ENCODE results near the gene PDIA2.

Gene PDIA2

GRCh38 chr16:280005-280460 is 2.9 kb upstream of the PDIA2 start:
- no peak for DNase-seq (ENCODE audit: low read depth in 2 of 2)

GRCh38 chr16:280552-280951 is 2.4 kb upstream of the PDIA2 start, which contains the start of gene ARHGDIG:
TSS of gene ARHGDIG (plus strand) at chr16:280591. CDS start at chr16:280681, 90 bp downstream.
- DNase-seq (ENCODE audit: low read depth in 2 of 2) = no peak

- no peak for DNase-seq (ENCODE audit: low read depth in 2 of 2)
These were observed 1.8 kb upstream of the PDIA2 start for GRCh38 chr16:280991-281659.

- DNase-seq (ENCODE audit: low read depth in 2 of 2) = no peak
These were observed 1.2 kb upstream of the PDIA2 start for GRCh38 chr16:281660-282255.

- DNase-seq (ENCODE audit: low read depth in 2 of 2) = no peak
These were observed 473 bp upstream of the PDIA2 start for GRCh38 chr16:282491-282890.

- no peak for DNase-seq (ENCODE audit: low read depth in 2 of 2)
These were observed 1.5 kb downstream of the PDIA2 start for GRCh38 chr16:284204-285120.

- DNase-seq (ENCODE audit: low read depth in 2 of 2) = no peak
These were observed 2.4 kb downstream of the PDIA2 start for GRCh38 chr16:285146-286055.

- DNase-seq (ENCODE audit: low read depth in 2 of 2) = no peak
These were observed 3.7 kb downstream of the PDIA2 start for GRCh38 chr16:286491-287297.

GRCh38 chr16:287298-287811 is 4.4 kb downstream of the PDIA2 start:
- DNase-seq (ENCODE audit: low read depth in 2 of 2) = no peak

GRCh38 chr16:287981-288920 is 5.3 kb downstream of the PDIA2 start:
- no peak for DNase-seq (ENCODE audit: low read depth in 2 of 2)

- no peak for DNase-seq (ENCODE audit: low read depth in 2 of 2)
These were observed 6.5 kb downstream of the PDIA2 start for GRCh38 chr16:289395-289997.

GRCh38 chr16:290015-290680 is 7.2 kb downstream of the PDIA2 start:
- DNase-seq (ENCODE audit: low read depth in 2 of 2) = no peak

- DNase-seq (ENCODE audit: low read depth in 2 of 2) = no peak
These were observed 7.9 kb downstream of the PDIA2 start for GRCh38 chr16:290681-291405.

GRCh38 chr16:291539-291938 is 8.6 kb downstream of the PDIA2 start:
- no peak for DNase-seq (ENCODE audit: low read depth in 2 of 2)

- DNase-seq (ENCODE audit: low read depth in 2 of 2) = no peak
These were observed 10.2 kb downstream of the PDIA2 start for GRCh38 chr16:293043-293775.

- DNase-seq (ENCODE audit: low read depth in 2 of 2) = no peak
These were observed 13.3 kb downstream of the PDIA2 start for GRCh38 chr16:296276-296675.
